GM18526 (cell line): ENCODE measurements around the gene TULP4.

Experiments used
- POLR2A ChIP-seq: IDR thresholded peaks from 3 replicates; pipeline ENCODE4 v1.6.1; 2011; ENCODE audit not compliant: insufficient read length; ENCODE audit errors: extremely low read depth

Gene TULP4

DNA sequence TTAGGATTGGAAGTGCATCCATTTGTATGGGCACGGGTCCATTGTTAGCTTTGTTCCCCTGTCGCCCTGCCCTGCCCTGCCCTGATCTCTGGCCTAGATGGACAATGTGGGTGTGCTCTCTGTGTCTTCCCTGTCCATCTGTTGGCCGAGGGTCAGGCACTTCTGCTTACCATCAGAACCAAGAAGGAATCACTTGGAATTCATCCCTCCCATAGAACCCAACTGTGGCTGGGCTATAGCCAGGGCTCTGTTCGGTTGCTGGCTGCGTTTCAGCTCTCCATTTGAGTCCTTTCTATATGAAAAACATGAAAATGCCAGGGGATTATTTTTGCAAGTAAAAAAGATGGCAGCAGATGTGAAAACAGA, 26.6 kb upstream of the TULP4 start:
- TF ChIP-seq POLR2A = no peak

- no peak for TF ChIP-seq POLR2A
Observed at GRCh38 chr6:158286413-158286812, 25.9 kb upstream of the TULP4 start.

- TF ChIP-seq POLR2A = no peak
Observed at GRCh38 chr6:158287047-158287446, 25.2 kb upstream of the TULP4 start.

DNA sequence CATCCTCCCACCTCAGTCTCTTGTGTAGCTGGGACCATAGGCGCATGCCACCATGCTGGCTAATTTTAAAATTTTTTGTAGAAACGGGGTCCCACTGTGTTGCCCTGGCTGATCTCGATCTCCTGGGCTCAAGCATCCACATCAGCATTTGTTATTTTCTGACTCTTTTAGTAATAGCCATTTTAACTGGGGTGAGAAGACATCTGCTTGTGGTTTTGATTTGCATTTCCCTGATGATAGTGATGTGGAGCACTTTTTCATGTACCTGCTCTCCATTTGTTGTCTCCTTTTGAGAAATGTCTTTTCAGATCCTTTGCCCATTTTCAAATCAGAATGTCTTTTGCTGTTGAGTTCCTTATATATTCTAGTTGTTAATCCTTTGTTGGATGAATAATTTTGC, 22.2 kb upstream of the TULP4 start:
- TF ChIP-seq POLR2A = no peak

GRCh38 chr6:158290659-158291058, 21.6 kb upstream of the TULP4 start:
- TF ChIP-seq POLR2A = no peak

DNA sequence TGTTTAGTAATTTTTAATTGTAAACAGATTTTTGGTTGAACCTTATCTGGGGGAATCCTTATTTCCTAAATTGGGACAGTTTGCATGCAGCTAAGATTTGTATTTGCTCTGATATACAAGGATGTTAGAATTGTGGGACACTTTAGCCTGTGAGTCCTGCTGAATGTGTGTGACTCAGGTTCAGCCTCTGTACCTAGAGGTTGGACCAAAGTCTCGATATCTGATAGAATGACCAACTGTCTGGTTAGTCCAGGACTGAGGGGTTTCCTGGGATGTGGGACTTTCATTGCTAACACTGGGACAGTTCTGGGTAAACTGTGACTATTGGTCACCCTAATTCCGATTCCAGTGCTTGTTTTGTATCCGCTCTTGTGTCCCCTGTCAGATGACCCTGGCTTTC, 20.2 kb upstream of the TULP4 start:
- TF ChIP-seq POLR2A = no peak

DNA sequence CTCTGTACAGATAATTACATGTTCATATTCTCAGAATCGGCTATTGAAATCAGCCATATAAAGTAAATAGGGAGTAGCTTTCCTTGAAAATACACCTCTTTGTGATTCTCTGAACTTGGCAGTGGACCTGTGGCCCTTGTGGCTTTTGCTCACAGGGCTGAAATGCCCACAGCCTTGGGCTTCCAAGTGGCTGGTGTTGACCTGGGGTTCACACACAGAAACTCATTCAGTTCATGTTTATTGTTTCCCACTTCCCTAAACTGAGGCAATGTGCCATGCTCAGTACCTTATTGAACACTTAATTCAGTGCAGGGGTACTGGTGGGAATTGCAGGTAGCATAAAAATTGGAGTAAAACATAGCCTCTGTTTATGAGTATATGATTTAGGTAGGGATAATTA, 19.1 kb upstream of the TULP4 start:
- TF ChIP-seq POLR2A = no peak

DNA sequence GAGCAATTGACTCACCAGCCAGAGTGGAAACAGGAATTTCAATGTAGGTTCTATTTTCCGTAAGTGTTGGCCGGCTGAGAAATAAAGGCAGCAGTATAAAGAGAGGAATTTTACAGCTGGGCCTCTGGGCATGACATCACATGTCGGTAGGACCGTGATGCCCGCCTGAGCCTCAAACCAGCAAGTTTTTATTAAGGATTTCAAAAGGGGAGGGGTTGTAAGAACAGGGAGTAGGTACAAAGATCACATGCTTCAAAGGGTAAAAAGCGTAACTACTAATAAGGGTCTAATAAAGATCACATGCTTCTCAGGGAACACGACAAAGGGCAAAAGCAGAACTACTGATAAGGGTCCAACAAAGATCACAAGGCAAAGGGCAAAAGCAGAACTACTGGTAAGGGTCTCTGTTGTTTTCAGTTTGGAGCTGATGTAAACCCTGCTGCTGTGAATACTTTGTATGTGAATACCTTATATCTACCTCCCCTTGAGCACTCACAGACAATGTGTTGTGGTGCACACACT, 9.0 kb upstream of the TULP4 start:
- no peak for TF ChIP-seq POLR2A

DNA sequence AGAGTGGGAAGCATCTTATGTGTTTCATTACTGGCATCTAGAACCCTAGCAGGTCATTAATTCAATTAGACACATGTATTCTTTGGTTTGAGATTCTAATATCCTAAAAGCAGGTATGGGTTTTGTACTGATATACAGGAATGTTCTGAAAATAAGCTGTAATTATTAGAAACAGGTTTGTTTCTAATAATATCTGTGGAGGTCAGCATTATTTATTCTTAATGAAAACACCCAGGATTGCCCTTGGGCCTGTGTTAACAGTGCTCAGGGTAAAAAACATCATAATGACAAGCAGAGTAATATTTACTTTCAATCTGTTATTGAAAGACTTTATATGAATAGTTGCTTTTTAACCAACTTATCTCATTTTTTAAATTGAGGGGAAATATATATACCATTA, 8.0 kb upstream of the TULP4 start:
- TF ChIP-seq POLR2A = no peak

DNA sequence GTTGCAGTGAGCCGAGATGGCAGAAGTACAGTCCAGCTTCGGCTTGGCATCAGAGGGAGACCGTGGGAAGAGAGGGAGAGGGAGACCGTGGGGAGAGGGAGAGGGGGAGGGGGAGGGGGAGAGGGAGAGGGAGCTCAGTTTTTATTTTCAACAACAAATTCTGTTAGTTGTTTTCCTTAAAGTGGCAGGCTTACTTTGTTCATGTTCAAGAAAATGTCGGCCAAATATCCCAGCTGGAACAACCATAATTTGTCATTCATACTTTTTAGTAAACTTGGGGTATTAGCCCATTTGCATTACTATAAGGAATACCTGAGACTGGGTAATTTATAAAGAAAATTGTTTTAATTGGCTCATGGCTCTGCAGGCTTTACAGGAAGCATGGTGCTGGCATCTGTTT, 2.5 kb upstream of the TULP4 start:
- TF ChIP-seq POLR2A = no peak

DNA sequence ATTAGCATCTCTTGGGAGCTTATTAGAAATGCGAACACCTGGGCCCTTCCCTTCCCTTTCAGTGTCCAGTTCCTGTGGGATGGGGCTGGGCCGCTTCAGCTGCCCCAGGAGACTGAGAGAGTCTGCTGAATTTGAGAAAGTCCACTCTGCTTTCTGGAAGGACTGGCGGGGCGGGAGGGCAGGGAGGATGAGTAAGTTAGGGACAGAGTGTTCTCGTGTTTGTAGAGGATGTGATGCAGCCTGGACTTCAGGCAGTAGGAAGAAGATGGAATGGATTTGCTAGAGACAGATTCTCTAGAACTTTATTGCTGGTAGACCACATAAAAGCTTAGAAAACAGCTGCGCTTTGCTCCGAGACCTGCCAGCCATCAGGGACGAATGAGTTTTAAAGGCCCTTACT, 1.1 kb upstream of the TULP4 start:
- TF ChIP-seq POLR2A = no peak

GRCh38 chr6:158311626-158312025, 639 bp upstream of the TULP4 start:
- TF ChIP-seq POLR2A = no peak

- no peak for TF ChIP-seq POLR2A
Observed at GRCh38 chr6:158312672-158313397, 570 bp downstream of the TULP4 start.

DNA sequence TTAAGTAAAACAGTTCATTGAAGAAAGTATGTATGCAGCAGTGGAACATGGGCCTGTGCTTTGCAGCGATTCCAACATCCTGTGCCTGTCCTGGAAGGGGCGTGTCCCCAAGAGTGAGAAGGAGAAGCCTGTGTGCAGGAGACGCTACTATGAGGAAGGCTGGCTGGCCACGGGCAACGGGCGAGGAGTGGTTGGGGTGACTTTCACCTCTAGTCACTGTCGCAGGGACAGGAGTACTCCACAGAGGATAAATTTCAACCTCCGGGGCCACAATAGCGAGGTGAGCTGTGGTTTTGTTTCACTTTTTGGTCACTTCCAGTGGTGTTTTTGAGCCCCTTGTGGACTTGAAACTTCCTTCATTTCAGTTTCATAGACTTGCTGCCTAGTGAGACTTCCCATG, 1.7 kb downstream of the TULP4 start:
- TF ChIP-seq POLR2A = no peak

DNA sequence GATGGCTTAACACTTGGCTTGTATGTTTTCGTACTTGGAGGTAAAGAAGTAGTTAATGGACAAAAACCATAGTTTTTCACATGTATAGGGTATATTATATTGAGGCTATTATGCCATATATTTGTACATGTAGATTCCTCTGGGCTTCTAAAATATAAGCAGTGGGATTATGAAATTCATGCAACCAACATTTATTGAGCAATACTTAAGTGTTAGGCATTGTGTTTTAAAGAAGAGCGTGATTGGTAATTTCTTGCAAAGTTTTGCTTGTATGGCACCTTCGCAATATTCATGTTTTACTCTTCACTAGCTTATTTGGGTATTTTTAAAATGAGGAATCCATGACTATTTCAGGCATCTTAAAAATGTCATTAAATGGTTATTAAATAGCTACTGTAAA, 2.5 kb downstream of the TULP4 start:
- TF ChIP-seq POLR2A = no peak

GRCh38 chr6:158316022-158316421, 3.8 kb downstream of the TULP4 start:
- no peak for TF ChIP-seq POLR2A

- no peak for TF ChIP-seq POLR2A
Observed at GRCh38 chr6:158321960-158322359, 9.7 kb downstream of the TULP4 start.
